Measurements from ENCODE around the gene PADI1.

DNA sequence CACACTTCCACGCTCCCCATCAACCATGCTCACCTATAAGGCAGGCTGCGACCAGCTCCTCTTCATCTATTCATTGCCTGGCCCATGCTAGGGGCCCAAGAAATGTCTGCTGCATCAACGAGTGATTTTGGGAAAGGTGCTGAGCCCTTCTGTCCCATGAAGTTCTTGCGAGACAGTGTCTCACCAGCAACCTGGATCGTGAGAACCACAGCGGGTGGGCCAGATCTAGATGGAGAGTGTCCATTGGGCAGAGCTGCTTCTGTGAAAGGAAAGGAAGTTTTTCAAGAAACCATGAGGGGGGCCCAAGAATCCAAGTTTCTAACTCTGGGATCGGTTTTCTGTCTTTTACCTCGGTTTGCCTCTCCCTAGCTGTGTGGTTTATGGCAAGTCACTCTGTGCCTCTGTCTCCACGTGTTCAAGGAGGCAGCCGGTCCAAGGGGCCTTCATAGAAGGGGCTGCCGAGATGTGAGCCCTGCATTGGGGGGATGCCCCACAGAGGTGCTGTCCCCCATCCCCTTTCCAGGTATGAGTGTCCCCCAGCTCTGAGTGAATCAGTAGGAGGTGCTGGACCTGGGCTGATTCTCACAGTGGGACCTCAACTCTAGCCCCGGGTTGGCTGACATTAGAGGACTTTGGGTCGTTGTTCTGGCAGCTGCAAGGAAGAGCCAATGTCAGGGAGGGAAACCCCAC, 8.3 kb upstream of the PADI1 start:
- TF ChIP-seq, protein P1, sequence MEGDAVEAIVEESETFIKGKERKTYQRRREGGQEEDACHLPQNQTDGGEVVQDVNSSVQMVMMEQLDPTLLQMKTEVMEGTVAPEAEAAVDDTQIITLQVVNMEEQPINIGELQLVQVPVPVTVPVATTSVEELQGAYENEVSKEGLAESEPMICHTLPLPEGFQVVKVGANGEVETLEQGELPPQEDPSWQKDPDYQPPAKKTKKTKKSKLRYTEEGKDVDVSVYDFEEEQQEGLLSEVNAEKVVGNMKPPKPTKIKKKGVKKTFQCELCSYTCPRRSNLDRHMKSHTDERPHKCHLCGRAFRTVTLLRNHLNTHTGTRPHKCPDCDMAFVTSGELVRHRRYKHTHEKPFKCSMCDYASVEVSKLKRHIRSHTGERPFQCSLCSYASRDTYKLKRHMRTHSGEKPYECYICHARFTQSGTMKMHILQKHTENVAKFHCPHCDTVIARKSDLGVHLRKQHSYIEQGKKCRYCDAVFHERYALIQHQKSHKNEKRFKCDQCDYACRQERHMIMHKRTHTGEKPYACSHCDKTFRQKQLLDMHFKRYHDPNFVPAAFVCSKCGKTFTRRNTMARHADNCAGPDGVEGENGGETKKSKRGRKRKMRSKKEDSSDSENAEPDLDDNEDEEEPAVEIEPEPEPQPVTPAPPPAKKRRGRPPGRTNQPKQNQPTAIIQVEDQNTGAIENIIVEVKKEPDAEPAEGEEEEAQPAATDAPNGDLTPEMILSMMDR (IDR thresholded peaks at IDR 0.05; ENCODE audit: insufficient read depth, low read length, poor library complexity, severe bottlenecking), result no peak
- no peak for TF ChIP-seq EZH2phosphoT487 (conservative IDR thresholded peaks at IDR 0.05; ENCODE audit: low read length)

All from SU-DHL-6 (cell line).